ENCODE measurements around the gene SLC29A2. TPM values are rescaled to one million over a fixed set of nuclear protein-coding genes. Genes with fewer than 3 reads are reported as not detected.

The SLC29A2 gene
- polyA plus RNA-seq, 6 donors from 2014 or later, result 1.1 to 3.7 (median 2.4) TPM

DNA sequence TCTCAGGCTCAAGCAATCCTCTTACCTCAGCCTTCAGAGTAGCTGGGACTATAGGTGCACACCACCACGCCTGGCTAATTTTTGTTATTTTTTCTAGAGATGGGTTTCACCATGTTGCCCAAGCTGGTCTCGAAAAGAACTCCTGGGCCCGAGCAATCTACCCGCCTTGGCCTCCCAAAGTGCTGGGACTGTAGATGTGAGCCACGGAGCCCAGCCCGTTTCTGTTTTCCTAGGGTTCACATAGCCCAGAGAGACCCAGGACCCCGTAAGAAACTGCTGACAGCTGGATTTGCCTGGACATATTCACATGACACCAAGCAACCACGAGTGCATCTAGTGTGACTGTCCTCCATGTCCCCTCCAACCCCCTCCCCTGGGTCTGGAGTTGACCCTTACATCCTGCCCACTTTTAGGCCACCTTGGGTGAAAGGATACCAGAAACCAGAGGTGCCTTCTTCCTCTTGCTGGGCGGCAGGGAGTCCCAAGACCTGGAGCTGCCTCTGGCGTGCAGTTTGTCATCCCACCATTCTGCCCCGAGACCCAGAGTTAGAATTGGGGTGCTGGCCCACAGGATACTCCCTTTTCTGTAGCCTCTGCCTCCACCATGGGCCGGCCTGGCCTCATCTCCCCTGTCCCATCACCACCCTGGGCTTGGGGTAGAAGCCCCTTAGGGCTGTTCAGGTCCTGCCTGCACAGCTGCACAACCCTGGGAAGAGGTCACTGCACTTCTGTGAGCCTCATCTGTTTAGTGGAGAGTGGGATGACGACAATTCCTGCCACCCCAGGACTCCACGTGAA is 31.7 kb downstream of the SLC29A2 start:
- H3K9me3 Mint-ChIP-seq, result no peaks in the 10 kb centered on the region
- ATAC-seq (ENCODE audit: low read depth in 2 of 2), result no peak
- H3K4me3 Mint-ChIP-seq, result peak overlapping the region in 2 of 8 donors; percentile 35 to 43
- H3K4me1 Mint-ChIP-seq, result peaks cover 33 to 45% (median 43%) of the 10 kb centered on the region in 3 donors
- peak overlapping the region in 1 of 6 donors; percentile 77 for H3K27ac Mint-ChIP-seq
- peaks cover 0 to 17% (median 8%) of the 10 kb centered on the region in 3 donors for H3K27me3 Mint-ChIP-seq
- no peak for DNase-seq
- H3K36me3 Mint-ChIP-seq, result peaks cover 7 to 32% of the 10 kb centered on the region in 2 donors

DNA sequence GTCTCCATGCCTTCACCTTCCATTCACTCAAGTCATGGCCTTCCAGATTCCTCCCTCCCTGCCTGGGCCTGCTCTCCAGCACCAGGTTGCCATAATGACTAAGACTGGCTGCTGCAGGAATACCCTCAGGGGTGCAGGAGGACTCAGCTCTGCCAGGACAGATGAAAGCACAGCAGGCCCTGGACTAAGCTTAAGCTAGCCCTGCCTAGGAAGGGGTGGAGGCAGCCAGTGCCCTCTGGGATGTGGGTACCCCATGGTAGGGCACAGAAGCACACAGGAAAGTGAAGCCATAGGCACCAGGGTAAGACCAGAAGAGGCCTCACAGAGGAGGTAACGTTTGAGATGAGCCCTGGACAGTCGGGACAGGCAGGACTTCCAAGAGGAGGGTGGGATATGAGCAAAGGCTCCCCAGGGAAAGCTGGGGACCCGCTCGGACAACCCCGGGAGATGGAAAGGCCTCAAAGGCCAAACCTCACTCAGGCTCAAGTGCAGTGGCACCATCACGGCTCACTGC is 32.3 kb downstream of the SLC29A2 start:
- H3K27me3 Mint-ChIP-seq, result peaks cover 0 to 17% (median 8%) of the 10 kb centered on the region in 3 donors
- no peak for ATAC-seq (ENCODE audit: low read depth in 2 of 2)
- H3K36me3 Mint-ChIP-seq, result peaks cover 7 to 32% of the 10 kb centered on the region in 2 donors
- DNase-seq, result no peak
- H3K4me3 Mint-ChIP-seq, result peak overlapping the region in 1 of 8 donors; percentile 15
- H3K9me3 Mint-ChIP-seq, result no peaks in the 10 kb centered on the region
- H3K27ac Mint-ChIP-seq, result peak overlapping the region in 1 of 6 donors; percentile 76
- H3K4me1 Mint-ChIP-seq, result peaks cover 28 to 40% (median 36%) of the 10 kb centered on the region in 3 donors

DNA sequence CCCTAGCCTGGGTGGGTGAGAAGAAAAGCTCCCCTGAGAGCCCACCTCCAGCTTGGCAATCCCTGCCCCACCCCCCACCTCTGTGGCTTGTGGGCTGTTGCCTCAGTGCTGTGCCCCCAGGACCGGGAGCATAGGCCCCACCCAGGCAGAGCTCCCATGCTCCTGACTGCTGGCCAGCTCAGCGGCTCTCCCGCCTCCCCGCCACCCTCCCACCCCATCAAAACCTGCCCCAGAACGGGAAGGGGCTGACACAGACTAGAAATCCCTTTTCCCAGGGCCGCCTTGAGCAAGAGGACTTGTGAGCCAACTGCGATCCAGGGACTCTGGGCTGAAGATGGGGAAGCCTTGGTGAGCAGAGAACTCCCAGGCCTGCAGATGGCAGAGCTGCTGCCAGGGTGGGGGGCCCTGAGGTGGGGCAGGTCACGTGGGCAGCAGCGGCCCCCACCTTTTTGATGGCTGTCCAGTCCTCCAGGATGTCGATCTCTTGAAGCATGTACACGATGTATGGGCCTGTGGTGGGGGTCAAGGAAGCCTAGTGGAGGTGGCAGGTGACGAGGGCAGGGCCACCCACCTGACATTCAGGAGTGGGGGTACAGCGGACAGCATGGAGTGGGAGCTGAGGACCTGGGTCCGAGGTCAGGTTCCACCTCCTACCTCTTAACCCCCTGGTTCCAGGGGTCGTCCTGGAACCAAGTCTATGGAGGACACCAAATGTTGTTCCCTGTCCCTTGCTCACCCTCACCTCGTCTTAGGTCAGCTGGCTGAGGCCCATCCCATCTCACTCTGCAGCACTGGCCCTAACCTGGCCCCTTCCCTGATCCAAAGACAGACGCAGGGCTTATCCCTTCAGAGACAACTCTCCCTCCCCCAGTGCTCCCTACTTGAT is 33.0 kb downstream of the SLC29A2 start:
- peak overlapping the region in 1 of 6 donors; percentile 76 for H3K27ac Mint-ChIP-seq
- ATAC-seq (ENCODE audit: low read depth in 2 of 2), result no peak
- no peak for DNase-seq
- H3K27me3 Mint-ChIP-seq, result peaks cover 0 to 17% (median 8%) of the 10 kb centered on the region in 3 donors
- H3K36me3 Mint-ChIP-seq, result peaks cover 7 to 32% of the 10 kb centered on the region in 2 donors
- peaks cover 21 to 38% (median 31%) of the 10 kb centered on the region in 3 donors for H3K4me1 Mint-ChIP-seq
- no peaks in the 10 kb centered on the region for H3K9me3 Mint-ChIP-seq
- no peak overlapping the region for H3K4me3 Mint-ChIP-seq

DNA sequence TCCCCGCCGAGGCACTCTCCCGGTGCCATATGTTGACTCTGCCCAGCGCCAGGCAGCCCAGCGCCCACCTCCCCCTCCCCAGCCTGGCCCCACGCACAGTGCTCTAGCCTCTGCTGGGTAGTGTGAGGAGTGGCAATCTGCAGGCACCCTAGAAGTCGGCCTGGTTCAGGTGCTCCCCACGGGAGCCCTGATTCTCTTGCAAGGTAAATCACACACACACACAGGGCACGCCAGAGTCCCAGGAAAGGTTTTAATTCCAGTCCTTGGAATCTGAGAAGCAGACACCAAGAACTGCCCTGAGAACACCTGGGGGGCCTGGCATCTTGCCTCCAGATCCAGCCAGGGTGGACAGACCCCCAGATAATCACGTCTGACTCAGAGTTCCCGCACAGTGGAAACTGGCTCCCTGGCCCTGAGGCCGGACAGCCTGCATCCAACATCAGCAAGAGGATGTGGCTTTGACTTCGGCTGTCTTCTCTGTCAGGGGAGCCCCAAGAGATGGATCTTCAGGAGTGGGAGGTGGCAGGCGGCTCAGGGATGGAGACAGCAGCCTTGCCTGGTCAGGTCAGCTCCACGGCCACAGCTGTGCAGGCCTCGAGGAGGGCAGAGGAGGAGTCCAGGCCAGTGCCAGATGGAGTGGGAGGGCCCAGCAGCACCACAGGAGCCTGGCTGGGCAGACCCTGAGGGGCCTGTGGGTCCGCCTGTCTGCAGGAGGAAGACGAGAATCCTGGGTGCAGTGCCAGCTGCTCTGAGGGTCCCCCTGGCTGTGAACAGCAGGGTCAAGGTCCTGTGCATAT is 34.3 kb downstream of the SLC29A2 start:
- ATAC-seq (ENCODE audit: low read depth in 2 of 2) (no peak), DNase-seq (no peak)
- H3K4me3 Mint-ChIP-seq, result peak overlapping the region in 1 of 8 donors; percentile 33
- H3K9me3 Mint-ChIP-seq, result no peaks in the 10 kb centered on the region
- peaks cover 13 to 28% (median 20%) of the 10 kb centered on the region in 3 donors for H3K4me1 Mint-ChIP-seq
- peaks cover 0 to 17% (median 8%) of the 10 kb centered on the region in 3 donors for H3K27me3 Mint-ChIP-seq
- H3K27ac Mint-ChIP-seq, result peak overlapping the region in 1 of 6 donors; percentile 56
- H3K36me3 Mint-ChIP-seq, result peaks cover 0 to 23% of the 10 kb centered on the region in 2 donors

DNA sequence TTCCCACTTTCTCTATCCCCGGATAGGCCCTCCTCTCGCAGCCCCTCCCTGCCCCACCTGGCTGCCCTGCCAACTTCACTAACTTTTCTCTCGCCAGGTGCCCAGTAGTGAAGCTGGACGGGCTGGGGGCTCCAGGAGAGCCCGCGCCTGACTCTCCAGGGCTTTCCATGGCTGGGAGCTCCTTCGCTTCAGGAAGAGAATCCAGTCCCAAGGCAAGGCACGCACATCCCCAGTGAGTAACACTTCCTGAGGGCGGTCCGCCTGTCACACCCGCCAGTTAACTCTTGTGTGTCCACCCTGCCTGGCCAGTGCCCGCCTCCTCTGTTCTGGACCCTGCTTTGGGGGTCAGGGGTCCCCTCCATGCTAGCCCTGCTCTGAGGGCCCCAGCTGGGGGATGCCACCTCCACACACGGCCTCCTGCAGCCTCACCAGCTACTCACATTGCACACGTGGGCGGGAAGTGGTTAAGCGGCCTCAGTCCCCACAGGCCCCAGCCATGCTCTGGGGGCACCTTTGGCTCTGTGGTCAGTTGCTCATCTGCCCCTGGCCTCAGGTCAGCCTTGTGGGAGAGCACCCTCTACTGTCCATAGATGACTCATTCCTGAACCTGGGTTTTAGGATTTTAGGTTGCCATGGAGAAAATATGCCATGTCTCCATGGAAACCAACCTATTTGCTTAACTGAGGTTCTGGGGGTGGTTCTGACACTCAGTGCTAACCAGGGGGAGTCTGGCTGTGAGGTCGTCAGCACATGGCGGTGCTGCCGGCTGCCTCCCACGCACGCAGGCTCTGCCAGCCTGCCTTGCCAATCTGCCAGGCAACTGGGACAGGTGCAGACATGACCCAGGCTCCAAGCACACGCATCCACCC is 35.1 kb downstream of the SLC29A2 start, which contains the start of gene RIN1:
Gene RIN1, minus strand, starts transcription at position 201 of the 869 bp plus-strand sequence. Its CDS starts 32 bp downstream, at position 169.
- peak within 1 kb of the TSS; percentile 29 to 85 (median 68) for H3K4me3 Mint-ChIP-seq
- H3K27me3 Mint-ChIP-seq, result peaks cover 0 to 17% (median 8%) of the 10 kb centered on the region in 3 donors
- H3K27ac Mint-ChIP-seq, result peak within 1 kb of the TSS in 2 of 6 donors; percentile 24 to 73
- no peaks in the 10 kb centered on the region for H3K9me3 Mint-ChIP-seq
- H3K4me1 Mint-ChIP-seq, result peaks cover 9 to 21% (median 20%) of the 10 kb centered on the region in 3 donors
- ATAC-seq (ENCODE audit: low read depth in 2 of 2) (peak; percentile 40 to 61), DNase-seq (no peak)
- peaks cover 0 to 15% of the 10 kb centered on the region in 2 donors for H3K36me3 Mint-ChIP-seq

DNA sequence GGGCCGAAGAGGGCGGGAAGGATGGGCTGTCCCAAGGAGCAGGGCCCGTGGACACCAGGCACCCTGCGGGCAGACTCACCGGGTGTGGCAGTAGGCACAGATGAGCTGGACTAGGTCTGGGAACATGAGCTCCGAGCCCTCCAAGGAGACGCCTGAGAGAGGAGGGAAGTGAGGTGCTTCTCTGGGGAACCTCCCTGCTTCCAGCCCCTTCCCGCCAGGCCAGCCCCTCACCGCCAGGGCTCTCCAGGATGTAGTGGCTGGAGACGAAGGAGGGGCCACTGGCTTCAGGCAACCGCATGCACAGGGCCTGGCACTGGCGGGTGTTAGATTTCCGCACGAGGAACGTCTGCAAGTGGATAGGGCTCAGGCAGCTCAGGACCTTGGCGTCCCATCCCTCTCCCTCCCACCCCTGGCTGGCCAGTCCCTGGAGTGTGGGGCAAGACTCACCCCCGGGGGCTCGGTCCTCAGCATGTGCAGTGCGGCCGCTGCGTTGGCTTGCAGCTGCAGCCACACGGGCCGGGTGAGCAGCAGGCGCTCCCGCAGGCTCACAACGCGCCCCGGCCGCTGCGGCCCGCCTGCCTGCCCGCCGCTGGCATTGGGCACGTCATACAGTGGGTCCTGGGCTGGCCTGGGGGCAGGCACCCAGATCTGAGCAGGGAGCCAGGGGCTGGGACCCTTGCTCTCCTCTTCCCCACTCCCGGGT is 35.9 kb downstream of the SLC29A2 start:
- no peak overlapping the region for H3K27ac Mint-ChIP-seq
- no peaks in the 10 kb centered on the region for H3K9me3 Mint-ChIP-seq
- DNase-seq (no peak), ATAC-seq (ENCODE audit: low read depth in 2 of 2) (peak; percentile 36 to 39)
- H3K36me3 Mint-ChIP-seq, result peaks cover 0 to 8% of the 10 kb centered on the region in 2 donors
- peaks cover 0 to 17% (median 8%) of the 10 kb centered on the region in 3 donors for H3K27me3 Mint-ChIP-seq
- H3K4me3 Mint-ChIP-seq, result peak overlapping the region in 6 of 8 donors; percentile 29 to 85 (median 68)
- peaks cover 9 to 20% (median 18%) of the 10 kb centered on the region in 3 donors for H3K4me1 Mint-ChIP-seq

DNA sequence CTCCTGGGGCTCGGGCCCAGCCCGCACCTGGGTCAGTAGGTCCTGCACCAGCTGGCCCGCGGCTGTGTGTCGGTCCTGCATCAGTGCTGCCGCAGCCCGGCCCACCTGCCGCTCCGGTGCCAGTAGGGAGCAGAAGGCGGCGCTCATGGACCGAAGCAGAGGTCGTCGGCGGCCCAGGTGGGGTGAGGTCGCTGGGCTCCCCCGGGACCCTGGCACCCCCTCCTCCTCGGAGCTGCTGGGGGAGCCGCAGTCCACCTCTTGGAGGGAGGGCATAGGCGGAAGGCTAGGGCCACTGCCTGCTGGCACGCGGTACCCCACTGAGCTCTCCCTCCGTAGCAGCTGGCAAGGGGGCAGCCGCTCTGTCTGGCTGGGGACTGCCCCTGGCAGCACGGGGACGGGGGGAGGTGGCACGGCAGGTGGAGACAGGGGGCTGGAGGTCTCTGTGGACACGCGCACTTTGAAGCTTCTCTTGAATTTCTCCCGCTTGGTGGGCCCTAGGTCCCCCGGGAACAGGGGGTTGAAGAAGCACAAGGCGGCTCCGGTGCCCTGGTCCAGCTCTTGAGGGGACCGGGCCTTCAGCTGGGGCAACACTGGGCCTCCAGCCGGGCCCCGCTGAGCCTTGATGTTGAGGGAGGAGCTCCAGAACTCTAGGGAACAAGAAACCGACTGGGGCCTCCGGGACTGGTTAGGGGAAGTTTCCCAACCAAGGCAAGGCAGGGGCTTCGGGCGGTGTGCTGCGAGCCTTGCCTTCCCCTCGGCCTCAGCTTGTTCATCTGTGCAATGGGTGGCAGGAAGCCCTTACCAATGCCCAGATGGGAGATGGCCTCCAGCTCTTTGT is 36.7 kb downstream of the SLC29A2 start:
- Mint-ChIP-seq H3K4me1 (peaks cover 9 to 20% (median 18%) of the 10 kb centered on the region in 3 donors), H3K36me3 (peaks cover 0 to 8% of the 10 kb centered on the region in 2 donors), H3K27ac (no peak overlapping the region), H3K9me3 (no peaks in the 10 kb centered on the region), H3K4me3 (peak overlapping the region in 5 of 8 donors; percentile 9 to 65 (median 45)), H3K27me3 (peaks cover 0 to 17% (median 8%) of the 10 kb centered on the region in 3 donors)
- ATAC-seq (ENCODE audit: low read depth in 2 of 2) (no peak), DNase-seq (no peak)

DNA sequence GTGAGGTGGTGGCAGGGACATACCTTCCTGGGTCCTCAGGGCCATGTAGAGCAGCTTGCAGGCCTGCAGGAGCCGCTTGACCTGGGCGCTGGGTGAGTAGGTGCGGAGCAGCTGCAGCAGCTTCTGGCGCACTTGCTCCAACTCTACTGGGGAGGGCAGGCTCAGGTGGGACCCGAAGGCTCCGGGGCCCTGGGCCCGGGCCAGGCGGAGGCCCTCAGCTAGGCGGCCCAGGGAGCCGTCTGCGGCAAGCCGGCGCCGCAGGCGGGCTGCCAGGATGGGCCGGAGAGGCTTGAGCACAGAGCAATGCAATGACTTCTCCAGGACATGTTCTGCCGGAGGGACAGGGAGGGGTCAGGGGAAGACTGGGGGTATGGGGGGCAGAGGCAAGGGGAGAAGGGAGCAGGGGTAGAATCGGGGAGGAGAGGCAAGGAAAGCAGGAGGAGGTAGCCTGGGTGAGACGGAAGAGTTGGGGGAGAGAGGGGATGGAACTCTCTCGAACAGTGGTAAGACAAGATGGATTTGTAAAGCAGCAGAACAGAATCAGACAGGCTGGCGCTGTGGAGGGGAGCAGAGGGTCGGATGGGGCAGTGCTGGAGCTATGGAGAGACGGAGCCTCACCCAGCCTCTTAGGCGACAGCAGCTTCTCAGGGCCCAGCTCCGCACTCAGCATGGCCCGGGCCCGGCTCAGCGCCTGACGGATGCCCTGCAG is 37.5 kb downstream of the SLC29A2 start:
- peaks cover 0 to 17% (median 8%) of the 10 kb centered on the region in 3 donors for H3K27me3 Mint-ChIP-seq
- H3K36me3 Mint-ChIP-seq, result peaks cover 0 to 5% of the 10 kb centered on the region in 2 donors
- H3K27ac Mint-ChIP-seq, result no peak overlapping the region
- no peak for ATAC-seq (ENCODE audit: low read depth in 2 of 2)
- no peak overlapping the region for H3K4me3 Mint-ChIP-seq
- H3K9me3 Mint-ChIP-seq, result no peaks in the 10 kb centered on the region
- H3K4me1 Mint-ChIP-seq, result peaks cover 9 to 17% (median 16%) of the 10 kb centered on the region in 3 donors
- DNase-seq, result no peak

DNA sequence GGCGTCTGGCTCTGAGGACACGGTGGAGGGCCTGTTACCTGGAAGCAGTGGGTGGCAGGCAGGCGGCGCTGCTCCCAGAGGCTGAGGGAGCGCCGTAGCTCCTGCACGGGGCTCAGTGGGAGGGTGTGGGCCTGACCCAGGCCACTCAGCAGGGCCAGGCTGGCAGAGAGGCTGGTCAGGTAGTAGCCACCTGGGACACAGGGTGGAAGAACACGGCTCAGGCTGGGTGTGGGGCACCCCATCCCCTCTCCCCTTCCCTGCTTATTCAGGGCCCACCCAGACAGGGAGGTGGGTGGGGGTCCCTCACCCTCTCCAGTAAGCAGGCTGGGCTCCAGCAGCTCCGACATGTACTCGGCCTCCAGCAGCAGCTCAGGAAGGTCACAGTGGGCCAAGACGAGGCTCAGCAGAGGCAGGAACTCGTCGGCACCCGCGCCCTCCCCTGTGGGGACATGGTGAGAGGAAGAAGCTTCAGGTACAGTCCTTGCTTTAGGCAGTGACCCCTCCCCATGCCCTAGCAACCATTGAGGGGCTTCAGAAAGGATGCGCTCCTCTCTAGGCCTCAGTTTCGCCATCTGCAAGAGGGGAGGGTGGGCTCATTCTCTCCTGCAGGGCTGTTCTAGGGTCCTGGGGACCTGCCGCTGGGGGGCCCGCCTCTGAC is 38.2 kb downstream of the SLC29A2 start:
- Mint-ChIP-seq H3K9me3 (no peaks in the 10 kb centered on the region), H3K4me3 (no peak overlapping the region), H3K27ac (no peak overlapping the region), H3K27me3 (peaks cover 0 to 17% (median 8%) of the 10 kb centered on the region in 3 donors), H3K4me1 (peaks cover 13 to 18% (median 17%) of the 10 kb centered on the region in 3 donors), H3K36me3 (no peaks in the 10 kb centered on the region)
- ATAC-seq (ENCODE audit: low read depth in 2 of 2), result no peak
- no peak for DNase-seq

Measured in naive B cell (primary cell).